HEK293T (cell line): ENCODE measurements around the gene INHBE.

ENCODE experiments used
- ARNT ChIP-seq: fragments of 450-650 bp; IDR thresholded peaks from 2 replicates; pipeline ENCODE4 v1.6.1; 2017; ENCODE audit warnings: mild to moderate bottlenecking
- BHLHE40 ChIP-seq: fragments of 450-650 bp; IDR thresholded peaks from 2 replicates; pipeline ENCODE4 v1.6.1; 2016; ENCODE audit warnings: mild to moderate bottlenecking, moderate library complexity, borderline replicate concordance
- CTBP1 ChIP-seq: fragments of 450-650 bp; IDR thresholded peaks from 2 replicates; pipeline ENCODE4 v1.6.1; 2016; ENCODE audit warnings: borderline replicate concordance
- ELF4 ChIP-seq: fragments of 450-650 bp; IDR thresholded peaks from 2 replicates; pipeline ENCODE4 v1.6.1; 2017; ENCODE audit warnings: antibody characterized with exemption
- FOXA1 ChIP-seq: fragments of 450-650 bp; IDR thresholded peaks from 2 replicates; pipeline ENCODE4 v1.6.1; 2016; ENCODE audit warnings: mild to moderate bottlenecking
- FOXK2 ChIP-seq: fragments of 450-650 bp; IDR thresholded peaks from 2 replicates; pipeline ENCODE4 v1.6.1; 2016; ENCODE audit warnings: mild to moderate bottlenecking
- FOXM1 ChIP-seq: fragments of 450-650 bp; IDR thresholded peaks from 2 replicates; pipeline ENCODE4 v1.6.1; 2017; ENCODE audit warnings: mild to moderate bottlenecking, borderline replicate concordance
- L3MBTL2 ChIP-seq: fragments of 450-650 bp; conservative IDR thresholded peaks from 2 replicates; pipeline ENCODE4 v1.6.1; 2016; ENCODE audit warnings: mild to moderate bottlenecking
- LEF1 ChIP-seq: fragments of 450-650 bp; IDR thresholded peaks from 2 replicates; pipeline ENCODE4 v1.6.1; 2017; ENCODE audit warnings: mild to moderate bottlenecking, borderline replicate concordance
- NFRKB ChIP-seq: fragments of 450-650 bp; IDR thresholded peaks from 2 replicates; pipeline ENCODE4 v1.6.1; 2016; ENCODE audit warnings: mild to moderate bottlenecking, moderate library complexity
- SP1 ChIP-seq: fragments of 450-650 bp; IDR thresholded peaks from 2 replicates; pipeline ENCODE4 v1.6.1; 2017
- SUZ12 ChIP-seq: fragments of 450-650 bp; IDR thresholded peaks from 2 replicates; pipeline ENCODE4 v1.6.1; 2016; ENCODE audit warnings: mild to moderate bottlenecking
- TF ChIP-seq, protein P1 (sequence below): fragments of 450-650 bp; IDR thresholded peaks from 2 replicates; pipeline ENCODE4 v1.6.1; 2016

DNA sequence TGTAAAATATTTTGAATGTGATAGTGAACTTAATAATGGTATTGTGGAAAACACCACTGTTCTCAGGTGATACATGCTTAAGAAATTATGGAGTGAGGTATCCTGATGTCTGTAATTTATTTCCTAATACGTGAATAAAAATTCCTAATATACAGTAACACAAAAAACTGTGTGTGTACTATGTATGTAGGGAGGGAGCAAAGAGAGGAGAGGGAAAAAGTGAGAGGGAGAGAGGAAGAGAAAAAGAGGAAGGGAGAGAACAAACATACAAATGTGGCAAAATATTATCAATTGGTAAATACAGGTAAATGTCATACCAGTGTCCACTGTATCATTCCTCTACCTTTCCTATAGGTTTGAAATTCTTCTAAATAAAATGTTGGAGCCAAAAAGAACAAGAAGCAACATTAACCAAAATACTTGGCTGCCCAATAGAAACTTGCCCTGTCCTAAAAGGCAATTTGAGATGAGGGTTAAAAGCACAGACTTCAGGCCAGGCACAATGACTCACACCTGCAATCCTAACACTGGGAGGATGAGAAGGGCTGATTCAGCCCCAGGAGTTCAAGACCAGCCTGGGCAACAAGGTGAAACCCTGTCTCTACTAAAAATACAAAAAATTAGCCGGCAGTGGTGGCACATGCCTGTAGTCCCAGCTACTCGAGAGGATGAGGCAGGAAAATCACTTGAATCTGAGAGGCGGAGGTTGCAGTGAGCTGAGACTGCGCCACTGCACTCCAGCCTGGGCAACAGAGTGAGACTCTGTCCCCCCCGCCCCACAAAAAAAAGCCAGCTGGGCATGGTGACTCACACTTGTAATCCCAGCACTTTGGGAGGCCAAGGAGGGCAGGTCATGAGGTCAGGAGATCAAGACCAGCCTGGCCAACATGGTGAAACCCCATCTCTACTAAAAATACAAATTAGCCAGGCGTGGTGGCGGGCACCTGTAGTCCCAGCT, 38.8 kb upstream of the INHBE start:
- TF ChIP-seq FOXM1 (no peak), FOXA1 (no peak), CTBP1 (no peak), SUZ12 (no peak), SP1 (no peak), FOXK2 (no peak), ARNT (no peak), BHLHE40 (no peak), L3MBTL2 (no peak), ELF4 (no peak), NFRKB (no peak), LEF1 (no peak)
- TF ChIP-seq, protein P1, sequence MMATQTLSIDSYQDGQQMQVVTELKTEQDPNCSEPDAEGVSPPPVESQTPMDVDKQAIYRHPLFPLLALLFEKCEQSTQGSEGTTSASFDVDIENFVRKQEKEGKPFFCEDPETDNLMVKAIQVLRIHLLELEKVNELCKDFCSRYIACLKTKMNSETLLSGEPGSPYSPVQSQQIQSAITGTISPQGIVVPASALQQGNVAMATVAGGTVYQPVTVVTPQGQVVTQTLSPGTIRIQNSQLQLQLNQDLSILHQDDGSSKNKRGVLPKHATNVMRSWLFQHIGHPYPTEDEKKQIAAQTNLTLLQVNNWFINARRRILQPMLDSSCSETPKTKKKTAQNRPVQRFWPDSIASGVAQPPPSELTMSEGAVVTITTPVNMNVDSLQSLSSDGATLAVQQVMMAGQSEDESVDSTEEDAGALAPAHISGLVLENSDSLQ = no peak
